ENCODE results near the gene CCR7.

DNA sequence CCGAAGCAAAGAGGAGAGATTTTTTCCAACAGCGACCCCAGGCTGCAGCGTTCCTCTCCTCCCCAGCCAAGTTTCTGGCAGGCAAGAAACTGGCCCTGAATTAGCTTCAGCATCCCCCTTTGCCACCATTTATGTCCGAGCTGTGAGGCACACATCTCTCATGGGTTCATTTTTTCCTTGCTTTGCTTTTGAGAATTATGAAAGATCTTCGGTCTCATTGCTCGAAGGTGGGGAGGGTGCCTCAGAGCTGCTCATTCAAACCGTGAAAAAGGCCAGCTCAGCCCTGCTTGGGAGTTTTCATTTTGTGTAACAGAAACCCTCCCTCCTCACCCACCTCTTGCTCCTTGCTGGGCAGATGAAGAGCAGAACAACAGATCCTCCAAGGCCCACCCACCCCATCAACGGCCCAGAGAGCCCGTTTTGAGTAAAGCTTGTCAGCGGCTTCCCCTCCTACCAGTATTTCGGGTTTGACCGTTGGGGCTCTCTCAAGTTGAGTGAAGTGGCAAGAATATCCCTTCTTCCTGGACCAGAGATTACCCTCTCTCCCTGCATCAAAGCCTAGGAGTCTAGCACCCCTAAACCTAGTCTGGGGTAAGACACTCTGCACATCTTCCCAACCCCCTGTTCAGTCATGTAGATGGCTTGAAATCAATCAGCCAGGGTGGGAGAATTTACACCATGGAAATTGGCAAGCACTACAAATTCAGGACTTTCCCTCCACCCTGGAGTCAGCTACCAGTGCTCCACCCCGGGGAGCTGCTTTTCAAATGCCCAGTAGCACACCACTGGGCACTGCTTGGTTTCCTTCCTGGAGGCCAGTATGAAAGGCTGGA is 1.8 kb downstream of the CCR7 start:
- TF ChIP-seq POLR2AphosphoS5 (IDR thresholded peaks at IDR 0.05; ENCODE audit: borderline replicate concordance, low read depth, low read length) (no peak), EZH2 (IDR thresholded peaks at IDR 0.05) (no peak)

Measured in SK-N-MC (cell line).